Upper lobe of right lung (tissue), 1 donor: ENCODE results near the gene AHDC1. TPM values are rescaled to one million over a fixed set of nuclear protein-coding genes. Genes with fewer than 3 reads are reported as not detected.
A peak's percentile ranks its signal among the peaks of the same experiment; 100 is the strongest.

ENCODE experiments used
- ATAC-seq: fragments of 200-7000 bp; cut with Tn5 transposase; one replicate; pipeline ENCODE4 v1.9.1; 2020; ENCODE audit warnings: mild to moderate bottlenecking, moderate library complexity
- DNase-seq: peaks from one replicate; pipeline ENCODE4 v3.0.0-alpha.2; 2020
- H3K27ac ChIP-seq: fragments of 200-600 bp; one replicate; pipeline ENCODE4 v1.8.0; 2022
- H3K27me3 ChIP-seq: fragments of 200-600 bp; one replicate; pipeline ENCODE4 v1.8.0; 2022; ENCODE audit warnings: mild to moderate bottlenecking
- H3K36me3 ChIP-seq: fragments of 200-600 bp; one replicate; pipeline ENCODE4 v1.8.0; 2022
- H3K4me1 ChIP-seq: fragments of 200-600 bp; one replicate; pipeline ENCODE4 v1.8.0; 2022
- H3K4me3 ChIP-seq: fragments of 200-600 bp; one replicate; pipeline ENCODE4 v1.8.0; 2022; ENCODE audit warnings: mild to moderate bottlenecking
- H3K9me3 ChIP-seq: fragments of 200-600 bp; one replicate; pipeline ENCODE4 v1.8.0; 2022
- intact Hi-C: fragments of 100-400 bp; cut with DNase I; formaldehyde crosslinking; loops from one replicate; pipeline ENCODE4 v1.11.0; 2022
- total RNA-seq: library from RNA; stranded (reverse); fragmentation: NEBNext Ultra II Directional; extraction: Animal tissue kit (Norgen Biotek cat#: 25700); gene quantifications from one replicate; pipeline ENCODE4 v1.2.1, GENCODE V29; 2021
- TF ChIP-seq, protein P1 (sequence below): fragments of 200-600 bp; IDR thresholded peaks from one replicate; pipeline ENCODE4 v1.8.0; 2022; ENCODE audit warnings: antibody characterized with exemption
- donor health status: DM: no; HTN: yes; CAD: no; lungs with severe emphysema.

AHDC1 gene
- total RNA-seq, 1 donor from 2014 or later = 34.2 TPM

DNA sequence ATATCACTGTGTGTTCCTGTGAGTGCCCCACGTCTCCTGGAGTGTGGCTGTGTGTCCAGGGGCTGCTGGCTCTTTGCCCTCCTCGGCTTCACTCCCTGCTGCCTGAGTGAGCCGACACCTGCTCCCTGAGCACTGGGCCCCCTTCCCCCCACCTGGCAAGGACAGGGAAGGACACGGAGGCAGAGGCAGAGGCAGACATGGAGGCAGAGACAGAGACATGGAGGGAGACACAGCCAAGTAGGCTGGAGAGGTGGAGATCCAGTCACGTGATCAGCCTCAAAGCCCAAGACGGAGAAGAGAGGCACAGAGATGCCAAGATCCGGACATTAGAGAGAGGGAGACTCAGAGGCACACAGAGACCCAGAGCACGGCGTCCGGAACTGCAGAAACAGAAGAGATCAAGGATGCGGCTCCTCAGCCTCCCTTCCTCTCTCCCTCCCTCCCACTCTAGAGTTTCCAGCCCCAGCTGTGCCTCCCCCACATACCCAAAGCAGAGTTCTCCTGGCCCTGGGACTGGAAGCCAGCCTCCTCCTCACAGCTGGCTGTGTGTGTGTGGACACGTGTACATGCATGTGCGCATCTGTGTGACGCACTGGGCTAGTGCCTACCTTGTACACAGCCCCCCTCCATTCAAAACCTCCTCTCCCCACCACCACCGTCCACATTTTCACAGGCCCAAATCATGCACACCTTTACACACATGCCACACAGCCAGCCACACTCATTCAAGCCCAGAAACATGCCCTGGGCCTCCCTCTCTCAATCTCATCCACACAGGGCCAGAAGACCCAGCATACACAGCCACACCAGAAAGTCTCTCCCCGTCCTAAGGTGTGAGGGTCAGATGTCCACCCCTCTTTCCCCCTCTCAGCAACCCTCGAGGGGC lies 74.9 kb downstream of the AHDC1 start:
- peak overlapping the region; percentile 56 for H3K4me3 ChIP-seq
- intact Hi-C loops = no loop called here
- peaks cover 45% of the 10 kb centered on the region for H3K4me1 ChIP-seq
- H3K27me3 ChIP-seq = no peaks in the 10 kb centered on the region
- ATAC-seq (peak; percentile 27), DNase-seq (no peak)
- peak overlapping the region; percentile 84 for H3K27ac ChIP-seq
- TF ChIP-seq, protein P1, sequence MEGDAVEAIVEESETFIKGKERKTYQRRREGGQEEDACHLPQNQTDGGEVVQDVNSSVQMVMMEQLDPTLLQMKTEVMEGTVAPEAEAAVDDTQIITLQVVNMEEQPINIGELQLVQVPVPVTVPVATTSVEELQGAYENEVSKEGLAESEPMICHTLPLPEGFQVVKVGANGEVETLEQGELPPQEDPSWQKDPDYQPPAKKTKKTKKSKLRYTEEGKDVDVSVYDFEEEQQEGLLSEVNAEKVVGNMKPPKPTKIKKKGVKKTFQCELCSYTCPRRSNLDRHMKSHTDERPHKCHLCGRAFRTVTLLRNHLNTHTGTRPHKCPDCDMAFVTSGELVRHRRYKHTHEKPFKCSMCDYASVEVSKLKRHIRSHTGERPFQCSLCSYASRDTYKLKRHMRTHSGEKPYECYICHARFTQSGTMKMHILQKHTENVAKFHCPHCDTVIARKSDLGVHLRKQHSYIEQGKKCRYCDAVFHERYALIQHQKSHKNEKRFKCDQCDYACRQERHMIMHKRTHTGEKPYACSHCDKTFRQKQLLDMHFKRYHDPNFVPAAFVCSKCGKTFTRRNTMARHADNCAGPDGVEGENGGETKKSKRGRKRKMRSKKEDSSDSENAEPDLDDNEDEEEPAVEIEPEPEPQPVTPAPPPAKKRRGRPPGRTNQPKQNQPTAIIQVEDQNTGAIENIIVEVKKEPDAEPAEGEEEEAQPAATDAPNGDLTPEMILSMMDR = no peak
- H3K36me3 ChIP-seq = peaks cover 3% of the 10 kb centered on the region
- no peaks in the 10 kb centered on the region for H3K9me3 ChIP-seq

DNA sequence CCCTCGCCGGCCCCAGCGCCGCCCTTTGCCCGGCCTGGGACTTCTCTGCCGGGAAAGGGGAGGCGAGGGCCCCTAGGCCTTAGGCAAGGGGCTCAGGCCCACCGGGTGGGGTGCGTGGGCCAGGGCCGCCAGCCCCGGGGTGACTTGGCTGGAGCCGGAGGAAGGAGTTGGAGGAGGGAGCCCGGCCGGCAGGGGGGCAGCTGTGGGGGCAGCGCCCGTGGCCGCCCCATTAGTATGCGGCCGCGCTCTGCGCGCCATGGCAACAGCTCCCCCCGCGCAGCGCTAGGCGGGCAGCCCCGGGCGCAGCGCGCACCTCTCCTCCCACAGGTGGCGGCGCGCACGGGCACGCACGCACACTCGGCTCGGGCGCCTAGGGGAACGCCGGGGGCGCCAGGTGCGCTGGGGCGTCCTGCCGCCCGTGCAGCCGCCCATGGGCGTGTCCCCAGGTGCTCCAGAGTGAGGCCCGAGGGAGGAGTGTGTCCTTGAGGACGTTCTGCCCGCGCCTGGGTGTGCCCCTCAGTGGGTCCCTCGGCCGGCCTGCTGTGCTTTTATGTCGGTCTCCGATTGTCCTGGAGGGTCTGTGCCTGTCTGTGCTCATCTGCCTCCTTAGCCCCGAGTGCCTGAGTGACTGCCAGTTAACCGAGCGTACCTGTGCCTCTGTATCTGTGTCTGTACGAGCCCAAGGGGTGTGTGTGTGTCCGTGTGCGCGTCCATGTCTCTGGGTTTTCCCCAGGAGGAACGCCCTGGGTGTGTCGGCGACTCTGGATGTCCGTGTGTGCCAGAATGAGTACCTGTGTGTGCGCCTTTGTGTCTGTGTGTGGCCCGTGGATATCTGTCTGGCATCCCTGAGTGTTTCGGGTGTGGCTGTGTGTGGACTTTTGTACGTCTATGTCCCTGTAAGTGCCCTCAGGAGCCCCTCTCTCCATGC lies 75.8 kb downstream of the AHDC1 start:
- no peaks in the 10 kb centered on the region for H3K27me3 ChIP-seq
- peak overlapping the region; percentile 84 for H3K27ac ChIP-seq
- intact Hi-C loops = no loop called here
- H3K4me1 ChIP-seq = peaks cover 54% of the 10 kb centered on the region
- H3K4me3 ChIP-seq = peak overlapping the region; percentile 56
- H3K36me3 ChIP-seq = no peaks in the 10 kb centered on the region
- H3K9me3 ChIP-seq = no peaks in the 10 kb centered on the region
- DNase-seq (peak; percentile 86), ATAC-seq (peak; percentile 78)
- TF ChIP-seq, protein P1 = no peak

DNA sequence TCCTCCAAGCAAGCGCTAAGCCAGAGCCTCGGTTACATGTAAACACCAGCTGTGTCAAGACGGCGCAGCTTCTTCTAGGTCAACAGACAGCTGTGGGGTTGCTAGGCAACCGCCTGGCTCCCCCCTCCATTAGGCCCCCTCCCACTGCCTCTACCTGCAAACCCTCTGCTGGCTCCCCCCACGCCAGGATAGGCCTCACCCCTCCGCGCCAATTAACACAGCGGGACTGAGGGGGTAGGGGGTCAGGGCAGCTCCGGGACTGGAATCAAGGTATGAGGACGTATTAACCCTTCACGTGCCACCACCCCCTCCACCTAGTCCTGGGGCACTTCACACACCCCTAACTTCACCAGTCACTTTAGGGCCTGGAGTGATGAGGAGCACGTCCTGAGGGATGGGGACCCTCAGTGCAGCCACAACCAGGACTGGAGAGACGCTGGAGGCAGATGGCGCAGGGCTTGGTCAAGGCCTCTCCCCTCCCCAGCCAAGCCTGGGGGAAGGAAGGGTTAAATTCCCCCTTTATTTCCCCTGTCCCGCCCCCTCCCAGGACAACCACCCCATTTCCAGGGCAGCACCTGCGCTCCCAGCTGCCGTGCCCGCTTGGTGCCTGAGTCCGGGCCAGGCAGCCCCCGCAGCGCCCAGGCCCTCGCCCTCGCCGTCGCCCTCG lies 76.6 kb downstream of the AHDC1 start:
- ATAC-seq (no peak), DNase-seq (no peak)
- H3K4me1 ChIP-seq = peaks cover 62% of the 10 kb centered on the region
- H3K27ac ChIP-seq = peak overlapping the region; percentile 84
- no peaks in the 10 kb centered on the region for H3K27me3 ChIP-seq
- no peaks in the 10 kb centered on the region for H3K9me3 ChIP-seq
- H3K4me3 ChIP-seq = peak overlapping the region; percentile 56
- TF ChIP-seq, protein P1 = no peak
- H3K36me3 ChIP-seq = no peaks in the 10 kb centered on the region
- intact Hi-C loops = no loop called here

DNA sequence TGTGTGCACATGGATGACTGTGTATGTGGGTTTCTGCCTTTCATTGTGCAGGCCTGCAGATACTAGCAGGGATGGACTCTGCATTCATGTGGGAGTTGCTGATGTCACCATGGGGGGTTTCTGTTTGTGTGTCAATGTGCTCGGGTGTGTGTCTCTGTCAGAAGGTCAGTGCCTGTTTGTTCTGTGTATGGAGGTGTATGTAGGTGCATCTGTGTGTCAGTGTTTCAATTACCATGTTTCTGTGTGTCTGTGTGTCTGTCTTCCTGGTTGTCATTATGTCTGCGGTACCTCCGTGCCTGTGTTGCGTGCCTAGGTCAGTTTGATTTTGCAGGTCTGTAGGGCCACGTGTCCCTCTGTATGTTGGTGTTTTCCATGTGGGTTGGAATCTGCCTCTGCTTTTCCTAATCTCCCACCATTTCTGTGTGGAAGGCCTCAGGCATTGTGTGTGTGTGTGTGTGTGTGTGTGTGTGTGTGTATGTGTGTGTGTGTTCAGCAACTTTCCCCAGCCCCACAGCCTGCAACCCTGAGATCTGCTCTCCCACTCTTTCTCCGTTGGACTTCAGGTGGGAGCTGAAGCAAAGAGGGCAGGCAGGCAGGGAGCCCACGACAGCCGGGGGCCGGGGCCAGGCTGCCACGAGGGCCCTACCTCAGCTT lies 77.2 kb downstream of the AHDC1 start:
- H3K4me3 ChIP-seq = peak overlapping the region; percentile 56

More for the DNA sequence above, 77.2 kb downstream of the AHDC1 start:
- no peak for ATAC-seq
- no peak for DNase-seq
- peak overlapping the region; percentile 84 for H3K27ac ChIP-seq
- no peaks in the 10 kb centered on the region for H3K36me3 ChIP-seq
- intact Hi-C loops = no loop called here
- H3K27me3 ChIP-seq = no peaks in the 10 kb centered on the region
- no peaks in the 10 kb centered on the region for H3K9me3 ChIP-seq
- peaks cover 68% of the 10 kb centered on the region for H3K4me1 ChIP-seq
- TF ChIP-seq, protein P1 = no peak
